HEK293 (cell line): ENCODE results near the gene PPP2R5D.

Experiments used
- CTCF ChIA-PET: fragments of 350-600 bp; formaldehyde crosslinking; extraction: SDS; loops from one replicate; lab custom pipeline; 2021; ENCODE audit warnings: antibody characterized with exemption; lab: Yijun Ruan, JAX
- POLR2A ChIA-PET: fragments of 300-600 bp; formaldehyde crosslinking; extraction: SDS; loops from one replicate; lab custom pipeline; 2020; ENCODE audit warnings: antibody characterized with exemption, inconsistent platforms; lab: Yijun Ruan, JAX
- H3K27ac ChIP-seq: fragments of 200-500 bp; sonication (Bioruptor generic); 2 replicates; pipeline ENCODE4 v1.5.1; 2014; ENCODE audit warnings: low read depth, low read length, control low read depth, inconsistent platforms; ENCODE audit errors: extremely low read depth
- H3K36me3 ChIP-seq, 2 experiments: fragments of 200-500 bp in 1 of 2; sonication (Bioruptor generic) in 1 of 2; 1 replicate in 1 of 2; 2 replicates in 1 of 2; pipeline ENCODE4 v1.5.1; 2014 to 2017; ENCODE audit warnings: inconsistent platforms in 2 of 2, low read length in 2 of 2; ENCODE audit not compliant: control insufficient read depth in 2 of 2, insufficient read depth in 1 of 2
- H3K4me1 ChIP-seq: fragments of 200-500 bp; sonication (Bioruptor generic); 2 replicates; pipeline ENCODE4 v1.5.1; 2014; ENCODE audit warnings: mild to moderate bottlenecking, low read length, inconsistent platforms; ENCODE audit not compliant: control insufficient read depth, insufficient read depth
- H3K4me3 ChIP-seq: 2 replicates; pipeline ENCODE4 v1.5.1; 2011; ENCODE audit warnings: low read depth, mild to moderate bottlenecking, control low read depth, low read length, moderate library complexity
- H3K9me3 ChIP-seq: fragments of 200-500 bp; sonication (Bioruptor generic); 2 replicates; pipeline ENCODE4 v1.5.1; 2014; ENCODE audit warnings: low read depth, low read length, inconsistent platforms; ENCODE audit not compliant: control insufficient read depth, insufficient read depth
- BCL11B ChIP-seq: fragments of 450-650 bp; formaldehyde crosslinking; IDR thresholded peaks from 2 replicates; pipeline ENCODE4 v1.5.1; 2016; ENCODE audit warnings: low read depth, missing biosample characterization, missing genetic modification characterization
- BCL6B ChIP-seq: fragments of 450-650 bp; formaldehyde crosslinking; IDR thresholded peaks from 2 replicates; pipeline ENCODE4 v1.5.1; 2017; ENCODE audit warnings: missing biosample characterization, missing genetic modification characterization
- GLI4 ChIP-seq: fragments of 450-650 bp; formaldehyde crosslinking; IDR thresholded peaks from 2 replicates; pipeline ENCODE4 v1.5.1; 2016; ENCODE audit warnings: missing biosample characterization, missing genetic modification characterization
- GLIS2 ChIP-seq: fragments of 450-650 bp; formaldehyde crosslinking; IDR thresholded peaks from 2 replicates; pipeline ENCODE4 v1.5.1; 2016; ENCODE audit warnings: missing biosample characterization, missing genetic modification characterization
- MZF1 ChIP-seq: fragments of 450-650 bp; formaldehyde crosslinking; IDR thresholded peaks from 2 replicates; pipeline ENCODE4 v1.5.1; 2017; ENCODE audit warnings: missing biosample characterization, missing genetic modification characterization, borderline replicate concordance
- OSR2 ChIP-seq: fragments of 450-650 bp; formaldehyde crosslinking; IDR thresholded peaks from 2 replicates; pipeline ENCODE4 v1.5.1; 2016; ENCODE audit warnings: missing biosample characterization, missing genetic modification characterization
- ZBTB17 ChIP-seq: fragments of 450-650 bp; formaldehyde crosslinking; IDR thresholded peaks from 2 replicates; pipeline ENCODE4 v1.5.1; 2016; ENCODE audit warnings: missing biosample characterization, missing genetic modification characterization
- ZBTB48 ChIP-seq: fragments of 450-650 bp; formaldehyde crosslinking; IDR thresholded peaks from 2 replicates; pipeline ENCODE4 v1.5.1; 2016; ENCODE audit warnings: missing biosample characterization, missing genetic modification characterization
- ZFHX2 ChIP-seq: fragments of 450-650 bp; formaldehyde crosslinking; conservative IDR thresholded peaks from 2 replicates; pipeline ENCODE4 v1.5.1; 2016; ENCODE audit warnings: missing biosample characterization, missing genetic modification characterization
- ZNF155 ChIP-seq: fragments of 450-650 bp; formaldehyde crosslinking; IDR thresholded peaks from 2 replicates; pipeline ENCODE4 v1.5.1; 2016; ENCODE audit warnings: missing biosample characterization, missing genetic modification characterization
- ZNF26 ChIP-seq: fragments of 450-650 bp; formaldehyde crosslinking; IDR thresholded peaks from 2 replicates; pipeline ENCODE4 v1.5.1; 2016; ENCODE audit warnings: missing biosample characterization, missing genetic modification characterization
- ZNF280D ChIP-seq: fragments of 450-650 bp; formaldehyde crosslinking; IDR thresholded peaks from 2 replicates; pipeline ENCODE4 v1.5.1; 2016; ENCODE audit warnings: missing biosample characterization, missing genetic modification characterization
- ZNF302 ChIP-seq: fragments of 450-650 bp; formaldehyde crosslinking; IDR thresholded peaks from 2 replicates; pipeline ENCODE4 v1.5.1; 2016; ENCODE audit warnings: missing biosample characterization, missing genetic modification characterization, low read depth
- ZNF350 ChIP-seq: fragments of 450-650 bp; formaldehyde crosslinking; IDR thresholded peaks from 2 replicates; pipeline ENCODE4 v1.5.0; 2017; ENCODE audit warnings: missing biosample characterization, mild to moderate bottlenecking, missing genetic modification characterization
- ZNF366 ChIP-seq: fragments of 450-650 bp; formaldehyde crosslinking; conservative IDR thresholded peaks from 2 replicates; pipeline ENCODE4 v1.5.1; 2016; ENCODE audit warnings: missing biosample characterization, missing genetic modification characterization
- ZNF449 ChIP-seq: fragments of 450-650 bp; formaldehyde crosslinking; IDR thresholded peaks from 2 replicates; pipeline ENCODE4 v1.5.1; 2017; ENCODE audit warnings: missing biosample characterization, mild to moderate bottlenecking, missing genetic modification characterization, moderate library complexity
- ZNF518A ChIP-seq: fragments of 450-650 bp; formaldehyde crosslinking; conservative IDR thresholded peaks from 2 replicates; pipeline ENCODE4 v1.5.1; 2016; ENCODE audit warnings: low read depth, missing biosample characterization, missing genetic modification characterization
- ZNF549 ChIP-seq: fragments of 450-650 bp; IDR thresholded peaks from 2 replicates; pipeline ENCODE4 v1.5.1; 2018; ENCODE audit warnings: missing biosample characterization, missing genetic modification characterization, mild to moderate bottlenecking, inconsistent platforms, moderate library complexity
- ZNF561 ChIP-seq: fragments of 450-650 bp; IDR thresholded peaks from 2 replicates; pipeline ENCODE4 v1.5.1; 2018; ENCODE audit warnings: missing biosample characterization, missing genetic modification characterization, borderline replicate concordance
- ZNF571 ChIP-seq: fragments of 450-650 bp; formaldehyde crosslinking; IDR thresholded peaks from 2 replicates; pipeline ENCODE4 v1.5.0; 2017; ENCODE audit warnings: missing biosample characterization, missing genetic modification characterization
- ZNF639 ChIP-seq: fragments of 450-650 bp; formaldehyde crosslinking; IDR thresholded peaks from 2 replicates; pipeline ENCODE4 v1.5.1; 2016; ENCODE audit warnings: missing biosample characterization, missing genetic modification characterization
- ZNF776 ChIP-seq: fragments of 450-650 bp; formaldehyde crosslinking; IDR thresholded peaks from 2 replicates; pipeline ENCODE4 v1.5.0; 2017; ENCODE audit warnings: missing biosample characterization, missing genetic modification characterization, borderline replicate concordance

Gene PPP2R5D

GRCh38 chr6:43020847-43021246, 36.5 kb downstream of the PPP2R5D start (continued):
- TF ChIP-seq ZNF518A (tag by site-specific recombination) (no peak), ZNF155 (no peak), ZNF449 (tag by site-specific recombination) (no peak), BCL11B (no peak), ZNF639 (tag by site-specific recombination) (no peak), GLI4 (tag by site-specific recombination) (no peak), GLIS2 (tag by site-specific recombination) (peak; percentile 49; the same call in 1 of the 2 replicates), ZNF366 (tag by site-specific recombination) (0 out of 2 replicates have a peak, but pooled peaks have one; percentile 19), ZFHX2 (tag by site-specific recombination) (no peak), ZBTB17 (tag by site-specific recombination) (peak; percentile 57), OSR2 (tag by site-specific recombination) (no peak), ZNF26 (no peak), ZNF776 (tag by site-specific recombination) (no peak), ZNF571 (tag by site-specific recombination) (no peak), ZBTB48 (tag by site-specific recombination) (no peak), MZF1 (peak; percentile 42; the same call in 1 of the 2 replicates)

- ChIA-PET CTCF (interaction anchor here (0.8 to 2.3 kb wide), 9 partner anchors 11 to 122 kb away, joined by 3 to 11 read pairs (median 4); no protein-coding TSS in a partner anchor), POLR2A (interaction anchor here (0.5 to 9.2 kb wide), 23 partner anchors 8 to 1048 kb away, joined by 3 to 66 read pairs (median 5); partner anchors contain the start of genes CNPY3, CUL7, GNMT and KLC4)
- H3K4me1 ChIP-seq, result peaks cover 9% of the 10 kb centered on the region
- peak within 1 kb of the TSS; percentile 91 for H3K4me3 ChIP-seq
- H3K27ac ChIP-seq, result peak within 1 kb of the TSS; percentile 86
- H3K9me3 ChIP-seq, result no peaks in the 10 kb centered on the region
- H3K36me3 ChIP-seq, result peaks cover 58 to 79% of the 10 kb centered on the region in 2 experiments
- TF ChIP-seq ZNF350 (tag by site-specific recombination) (no peak), ZNF549 (tag by site-specific recombination) (no peak), ZNF561 (tag by site-specific recombination) (peak; percentile 55; the same call in 1 of the 2 replicates), ZNF302 (tag by site-specific recombination) (no peak), ZNF280D (tag by site-specific recombination) (no peak), BCL6B (tag by site-specific recombination) (no peak)
These were observed 37.1 kb downstream of the PPP2R5D start, which contains the start of gene RRP36 for GRCh38 chr6:43021270-43022047. Gene RRP36 (plus strand): TSS chr6:43021623. CDS start chr6:43021655, 32 bp downstream.
